ENCODE results near the gene TMEM115.

DNA sequence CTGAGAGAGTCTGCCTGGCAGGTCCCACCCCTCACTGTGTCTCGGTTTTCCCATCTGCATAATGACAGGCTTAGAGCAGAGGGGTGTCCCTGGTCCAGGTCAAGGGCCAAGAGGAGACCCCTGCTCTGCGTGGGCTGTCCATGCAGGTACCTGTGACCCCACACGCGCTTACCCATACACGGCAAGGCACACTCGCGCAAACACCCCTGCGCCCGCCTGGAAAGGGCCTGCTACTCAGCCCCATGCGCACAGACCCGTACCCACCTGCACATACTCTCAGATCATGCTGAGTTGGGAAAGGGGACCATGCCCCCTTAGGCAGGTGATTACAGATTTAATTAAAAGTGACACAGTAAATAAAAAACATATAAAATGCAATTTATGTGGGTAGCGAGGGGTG lies 23.4 kb upstream of the TMEM115 start:
- TF ChIP-seq ZNF184 (tag by site-specific recombination; IDR thresholded peaks at IDR 0.05) (no peak), ZBTB8A (tag by site-specific recombination; IDR thresholded peaks at IDR 0.05) (no peak), ZSCAN16 (tag by site-specific recombination; IDR thresholded peaks at IDR 0.05) (no peak), BCL11A (tag by site-specific recombination; IDR thresholded peaks at IDR 0.05; ENCODE audit: low read depth) (no peak), MEIS1 (CRISPR knock-in tag; IDR thresholded peaks at IDR 0.05; ENCODE audit: borderline replicate concordance) (no peak)
- TF ChIP-seq, protein P1, sequence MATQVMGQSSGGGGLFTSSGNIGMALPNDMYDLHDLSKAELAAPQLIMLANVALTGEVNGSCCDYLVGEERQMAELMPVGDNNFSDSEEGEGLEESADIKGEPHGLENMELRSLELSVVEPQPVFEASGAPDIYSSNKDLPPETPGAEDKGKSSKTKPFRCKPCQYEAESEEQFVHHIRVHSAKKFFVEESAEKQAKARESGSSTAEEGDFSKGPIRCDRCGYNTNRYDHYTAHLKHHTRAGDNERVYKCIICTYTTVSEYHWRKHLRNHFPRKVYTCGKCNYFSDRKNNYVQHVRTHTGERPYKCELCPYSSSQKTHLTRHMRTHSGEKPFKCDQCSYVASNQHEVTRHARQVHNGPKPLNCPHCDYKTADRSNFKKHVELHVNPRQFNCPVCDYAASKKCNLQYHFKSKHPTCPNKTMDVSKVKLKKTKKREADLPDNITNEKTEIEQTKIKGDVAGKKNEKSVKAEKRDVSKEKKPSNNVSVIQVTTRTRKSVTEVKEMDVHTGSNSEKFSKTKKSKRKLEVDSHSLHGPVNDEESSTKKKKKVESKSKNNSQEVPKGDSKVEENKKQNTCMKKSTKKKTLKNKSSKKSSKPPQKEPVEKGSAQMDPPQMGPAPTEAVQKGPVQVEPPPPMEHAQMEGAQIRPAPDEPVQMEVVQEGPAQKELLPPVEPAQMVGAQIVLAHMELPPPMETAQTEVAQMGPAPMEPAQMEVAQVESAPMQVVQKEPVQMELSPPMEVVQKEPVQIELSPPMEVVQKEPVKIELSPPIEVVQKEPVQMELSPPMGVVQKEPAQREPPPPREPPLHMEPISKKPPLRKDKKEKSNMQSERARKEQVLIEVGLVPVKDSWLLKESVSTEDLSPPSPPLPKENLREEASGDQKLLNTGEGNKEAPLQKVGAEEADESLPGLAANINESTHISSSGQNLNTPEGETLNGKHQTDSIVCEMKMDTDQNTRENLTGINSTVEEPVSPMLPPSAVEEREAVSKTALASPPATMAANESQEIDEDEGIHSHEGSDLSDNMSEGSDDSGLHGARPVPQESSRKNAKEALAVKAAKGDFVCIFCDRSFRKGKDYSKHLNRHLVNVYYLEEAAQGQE (tag by site-specific recombination; IDR thresholded peaks at IDR 0.05) = no peak
- TF ChIP-seq, protein P2, sequence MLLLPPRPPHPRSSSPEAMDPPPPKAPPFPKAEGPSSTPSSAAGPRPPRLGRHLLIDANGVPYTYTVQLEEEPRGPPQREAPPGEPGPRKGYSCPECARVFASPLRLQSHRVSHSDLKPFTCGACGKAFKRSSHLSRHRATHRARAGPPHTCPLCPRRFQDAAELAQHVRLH (tag by site-specific recombination; IDR thresholded peaks at IDR 0.05) = no peak
- TF ChIP-seq, protein P3, sequence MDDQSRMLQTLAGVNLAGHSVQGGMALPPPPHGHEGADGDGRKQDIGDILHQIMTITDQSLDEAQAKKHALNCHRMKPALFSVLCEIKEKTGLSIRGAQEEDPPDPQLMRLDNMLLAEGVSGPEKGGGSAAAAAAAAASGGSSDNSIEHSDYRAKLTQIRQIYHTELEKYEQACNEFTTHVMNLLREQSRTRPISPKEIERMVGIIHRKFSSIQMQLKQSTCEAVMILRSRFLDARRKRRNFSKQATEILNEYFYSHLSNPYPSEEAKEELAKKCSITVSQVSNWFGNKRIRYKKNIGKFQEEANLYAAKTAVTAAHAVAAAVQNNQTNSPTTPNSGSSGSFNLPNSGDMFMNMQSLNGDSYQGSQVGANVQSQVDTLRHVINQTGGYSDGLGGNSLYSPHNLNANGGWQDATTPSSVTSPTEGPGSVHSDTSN (CRISPR knock-in tag; IDR thresholded peaks at IDR 0.05) = no peak
- TF ChIP-seq, protein P4, sequence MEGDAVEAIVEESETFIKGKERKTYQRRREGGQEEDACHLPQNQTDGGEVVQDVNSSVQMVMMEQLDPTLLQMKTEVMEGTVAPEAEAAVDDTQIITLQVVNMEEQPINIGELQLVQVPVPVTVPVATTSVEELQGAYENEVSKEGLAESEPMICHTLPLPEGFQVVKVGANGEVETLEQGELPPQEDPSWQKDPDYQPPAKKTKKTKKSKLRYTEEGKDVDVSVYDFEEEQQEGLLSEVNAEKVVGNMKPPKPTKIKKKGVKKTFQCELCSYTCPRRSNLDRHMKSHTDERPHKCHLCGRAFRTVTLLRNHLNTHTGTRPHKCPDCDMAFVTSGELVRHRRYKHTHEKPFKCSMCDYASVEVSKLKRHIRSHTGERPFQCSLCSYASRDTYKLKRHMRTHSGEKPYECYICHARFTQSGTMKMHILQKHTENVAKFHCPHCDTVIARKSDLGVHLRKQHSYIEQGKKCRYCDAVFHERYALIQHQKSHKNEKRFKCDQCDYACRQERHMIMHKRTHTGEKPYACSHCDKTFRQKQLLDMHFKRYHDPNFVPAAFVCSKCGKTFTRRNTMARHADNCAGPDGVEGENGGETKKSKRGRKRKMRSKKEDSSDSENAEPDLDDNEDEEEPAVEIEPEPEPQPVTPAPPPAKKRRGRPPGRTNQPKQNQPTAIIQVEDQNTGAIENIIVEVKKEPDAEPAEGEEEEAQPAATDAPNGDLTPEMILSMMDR (tag by site-specific recombination; IDR thresholded peaks at IDR 0.05) = no peak
- TF ChIP-seq, protein P5, sequence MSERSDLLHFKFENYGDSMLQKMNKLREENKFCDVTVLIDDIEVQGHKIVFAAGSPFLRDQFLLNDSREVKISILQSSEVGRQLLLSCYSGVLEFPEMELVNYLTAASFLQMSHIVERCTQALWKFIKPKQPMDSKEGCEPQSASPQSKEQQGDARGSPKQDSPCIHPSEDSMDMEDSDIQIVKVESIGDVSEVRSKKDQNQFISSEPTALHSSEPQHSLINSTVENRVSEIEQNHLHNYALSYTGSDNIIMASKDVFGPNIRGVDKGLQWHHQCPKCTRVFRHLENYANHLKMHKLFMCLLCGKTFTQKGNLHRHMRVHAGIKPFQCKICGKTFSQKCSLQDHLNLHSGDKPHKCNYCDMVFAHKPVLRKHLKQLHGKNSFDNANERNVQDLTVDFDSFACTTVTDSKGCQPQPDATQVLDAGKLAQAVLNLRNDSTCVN (tag by site-specific recombination; optimal IDR thresholded peaks at IDR 0.05) = no peak

All from HEK293 (cell line).